ENCODE data around the gene C17orf78.
"Not testable (repeated sequence)": the region's sequence is repeated elsewhere in the genome, so short reads cannot be mapped to it uniquely, and the experiment has no call there.

The C17orf78 gene

DNA sequence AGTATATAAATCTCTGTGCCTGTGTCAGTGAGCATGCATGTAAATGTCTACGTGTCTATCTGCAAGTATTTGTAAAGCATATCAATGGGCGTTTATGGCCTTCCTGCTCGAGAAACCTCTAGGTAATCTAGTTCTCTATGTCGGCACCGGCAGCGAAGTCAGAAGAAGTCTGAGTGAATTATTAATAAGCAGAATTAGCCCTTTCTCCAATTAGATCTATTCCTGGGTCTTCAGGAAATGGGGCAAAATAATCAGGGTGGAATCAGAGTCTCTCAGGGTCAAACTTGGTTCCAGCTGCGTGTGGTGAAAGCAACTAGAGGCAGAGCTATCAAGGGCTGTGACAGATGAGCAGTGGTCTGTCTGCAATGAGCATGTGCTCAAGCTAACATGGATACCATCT lies at the start of gene C17orf78:
C17orf78 (plus strand) TSS at position 280 of the 400 bp plus-strand sequence; CDS start at position 388, 108 bp downstream.
- no peak for DNase-seq

DNA sequence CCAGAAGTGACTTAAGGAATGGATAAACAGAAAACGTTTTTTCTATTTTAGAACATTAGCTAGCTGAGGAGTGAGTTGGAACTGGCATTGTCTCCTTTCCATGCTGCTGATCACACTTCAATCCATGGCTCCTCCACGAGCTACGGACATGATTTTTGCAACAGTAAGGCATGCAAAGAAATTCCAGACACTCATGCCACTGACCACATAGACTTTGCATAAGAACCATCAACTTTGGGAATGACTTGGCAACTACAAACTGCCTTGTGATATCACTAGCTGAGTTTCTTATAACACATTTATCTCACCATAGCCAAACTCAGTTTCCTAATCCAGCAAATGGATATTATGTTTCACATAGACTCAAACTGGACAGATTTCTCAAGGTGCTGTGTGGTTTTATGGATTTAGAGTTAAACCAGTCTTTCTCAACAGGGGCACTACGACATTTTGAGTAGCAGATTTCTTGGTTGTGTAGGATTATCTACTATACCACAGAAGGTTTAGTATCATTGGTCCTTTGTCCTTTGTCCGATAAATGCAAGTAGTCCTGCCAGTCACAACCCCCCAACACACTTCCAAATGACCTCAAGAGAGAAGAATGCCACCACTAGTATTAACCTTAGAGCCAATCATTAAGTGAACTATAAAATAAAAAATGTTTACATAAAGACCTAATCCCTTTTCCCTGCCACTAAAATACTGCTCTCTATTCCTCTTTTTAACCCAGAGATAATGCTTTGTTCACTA lies 48.3 kb upstream of the C17orf78 start:
- no peak for DNase-seq

DNA sequence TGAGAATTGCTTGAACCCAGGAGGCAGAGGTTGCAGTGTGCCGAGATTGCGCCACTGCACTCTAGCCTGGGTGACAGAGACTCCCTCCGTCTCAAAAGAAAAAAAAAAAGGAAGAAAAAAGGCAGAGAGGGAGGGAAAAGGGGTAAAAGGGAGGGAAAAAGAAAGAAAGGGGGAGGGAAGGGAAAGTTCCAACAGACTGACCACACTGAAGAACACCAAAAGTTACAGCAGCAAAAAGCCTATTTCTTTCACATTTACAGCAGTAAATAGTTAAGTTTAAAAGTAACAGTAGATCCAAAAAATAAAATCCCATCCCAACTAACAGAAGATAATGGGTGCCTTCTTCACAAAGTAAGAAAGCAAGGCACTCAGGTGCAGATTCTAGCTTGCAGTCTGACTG lies 36.9 kb upstream of the C17orf78 start:
- no peak for DNase-seq

DNA sequence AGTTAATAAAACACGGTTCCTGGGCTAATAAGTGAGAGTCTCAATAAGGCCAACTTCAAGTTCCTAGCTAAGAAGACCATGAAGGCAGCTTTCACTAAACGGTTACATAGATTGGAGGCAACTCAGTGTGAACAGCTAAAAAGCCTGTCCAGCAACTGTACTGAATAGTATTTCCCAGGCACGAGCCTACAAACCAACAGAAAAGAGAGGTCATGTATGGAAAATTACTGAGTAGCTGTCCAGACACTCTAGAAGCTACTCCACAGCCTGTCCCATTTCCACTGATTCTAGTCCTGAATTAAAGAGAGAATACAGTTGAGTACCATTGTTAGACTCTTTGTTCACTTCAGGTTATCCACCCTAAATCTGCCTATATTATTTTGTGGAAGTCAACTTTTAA lies 36.5 kb upstream of the C17orf78 start:
- DNase-seq, result no peak

DNA sequence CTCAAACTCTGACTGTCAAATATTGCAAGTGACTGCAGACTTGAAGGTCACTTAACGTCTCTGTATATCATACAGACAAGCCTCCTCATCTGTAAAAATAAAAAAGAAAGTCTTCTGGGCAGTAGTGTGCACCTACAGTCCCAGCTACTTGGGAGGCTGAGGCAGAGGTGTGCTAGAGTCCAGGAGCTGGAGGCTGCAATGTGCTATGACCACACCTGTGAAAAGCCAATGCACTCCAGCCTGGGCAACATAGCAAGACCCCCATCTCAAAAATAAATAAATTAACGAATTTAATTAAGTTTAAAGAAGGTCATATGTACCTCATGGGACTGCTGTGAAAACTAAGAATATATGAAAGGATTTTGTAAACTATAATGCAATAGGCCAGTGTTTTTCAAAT lies 35.0 kb upstream of the C17orf78 start:
- no peak for DNase-seq

DNA sequence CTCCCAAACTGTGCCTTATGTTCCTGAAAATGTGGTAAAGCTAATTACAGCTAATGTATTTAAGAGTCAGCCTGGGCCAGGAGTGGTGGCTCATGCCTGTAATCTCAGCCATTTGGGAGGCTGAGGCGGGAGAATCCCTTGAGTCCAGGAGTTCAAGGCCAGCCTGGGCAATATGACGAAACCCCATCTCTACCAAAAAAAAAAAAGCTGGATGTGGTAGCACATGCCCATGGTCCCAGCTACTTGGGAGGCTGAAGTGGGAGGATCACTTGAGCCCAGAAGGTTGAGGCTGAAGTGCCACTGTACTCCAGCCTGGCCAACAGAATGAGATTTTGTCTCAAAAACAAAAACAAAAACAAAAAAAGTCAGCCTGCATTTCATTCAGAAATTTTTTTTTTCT lies 33.2 kb upstream of the C17orf78 start:
- DNase-seq, result no peak

DNA sequence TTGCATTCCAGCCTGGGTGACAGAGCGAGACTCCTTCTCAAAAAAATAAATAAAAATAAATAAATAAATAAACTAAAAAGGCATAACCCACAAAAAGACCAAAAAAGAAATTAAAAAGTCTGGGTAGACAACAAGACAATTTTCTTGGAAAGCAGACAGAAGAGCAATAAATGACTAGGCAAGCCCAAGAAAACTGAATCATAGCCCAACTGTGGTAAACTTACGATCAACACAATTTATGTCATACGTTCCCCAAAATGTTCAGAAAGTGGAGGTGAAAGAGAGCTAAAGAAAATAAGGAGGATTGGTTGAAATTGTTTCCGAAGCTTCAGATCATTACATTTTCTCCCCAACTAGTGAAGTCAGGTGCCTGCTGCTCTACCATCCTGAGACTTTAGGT lies 31.3 kb upstream of the C17orf78 start:
- no peak for DNase-seq

DNA sequence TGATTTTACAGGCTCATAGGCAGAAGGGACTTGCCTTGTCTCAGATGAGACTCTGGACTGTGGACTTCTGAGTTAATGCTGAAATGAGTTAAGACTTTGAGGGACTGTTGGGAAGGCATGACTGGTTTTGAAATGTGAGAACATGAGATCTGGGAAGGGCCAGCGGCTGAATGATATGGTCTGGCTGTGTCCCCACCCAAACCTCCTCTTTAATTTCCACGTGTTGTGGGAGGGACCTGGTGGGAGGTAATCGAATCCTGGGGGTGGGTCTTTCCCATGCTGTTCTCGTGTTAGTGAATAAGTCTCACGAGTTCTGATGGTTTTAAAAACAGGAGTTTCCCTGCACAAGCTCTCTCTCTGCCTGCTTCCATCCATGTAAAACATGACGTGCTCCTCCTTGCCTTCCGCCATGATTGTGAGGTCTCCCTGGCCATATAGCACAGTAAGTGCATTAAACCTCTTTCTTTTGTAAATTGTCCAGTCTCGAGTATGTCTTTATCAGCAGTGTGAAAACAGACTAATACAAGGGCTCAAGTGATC lies 28.9 kb upstream of the C17orf78 start:
- not testable (repeated sequence) for DNase-seq

DNA sequence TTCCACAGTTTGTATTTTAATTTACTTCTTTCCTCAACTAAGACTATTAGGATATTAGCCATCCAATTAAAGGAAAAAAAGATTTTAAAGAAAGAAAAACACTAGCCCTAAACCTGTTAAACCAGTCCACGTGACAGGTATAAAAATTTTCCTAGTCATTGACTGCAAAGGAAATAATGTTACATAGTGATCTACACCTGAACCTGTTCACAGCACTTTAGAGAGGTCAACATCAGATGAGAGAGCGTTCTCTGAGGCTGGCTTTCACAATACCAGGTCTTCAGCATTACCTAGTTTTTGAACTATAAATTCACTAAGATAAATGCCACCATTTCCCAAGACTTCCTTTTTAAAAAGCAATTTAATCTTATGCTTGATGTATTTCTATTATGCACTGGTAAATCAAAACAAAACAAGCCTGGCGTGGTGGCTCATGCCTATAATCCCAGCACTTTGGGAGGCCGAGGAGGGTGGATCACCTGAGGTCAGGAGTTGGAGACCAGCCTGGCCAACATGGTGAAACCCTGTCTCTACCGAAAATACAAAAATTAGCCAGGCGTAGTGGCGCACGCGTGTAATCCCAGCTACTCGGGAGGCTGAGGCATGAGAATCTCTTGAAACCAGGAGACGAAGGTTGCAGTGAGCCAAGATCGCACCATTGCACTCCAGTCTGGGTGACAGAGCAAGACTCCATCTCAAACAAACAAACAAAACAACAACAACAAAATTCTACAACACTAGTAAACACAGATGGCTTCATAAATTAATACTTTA lies 18.8 kb upstream of the C17orf78 start:
- not testable (repeated sequence) for DNase-seq

DNA sequence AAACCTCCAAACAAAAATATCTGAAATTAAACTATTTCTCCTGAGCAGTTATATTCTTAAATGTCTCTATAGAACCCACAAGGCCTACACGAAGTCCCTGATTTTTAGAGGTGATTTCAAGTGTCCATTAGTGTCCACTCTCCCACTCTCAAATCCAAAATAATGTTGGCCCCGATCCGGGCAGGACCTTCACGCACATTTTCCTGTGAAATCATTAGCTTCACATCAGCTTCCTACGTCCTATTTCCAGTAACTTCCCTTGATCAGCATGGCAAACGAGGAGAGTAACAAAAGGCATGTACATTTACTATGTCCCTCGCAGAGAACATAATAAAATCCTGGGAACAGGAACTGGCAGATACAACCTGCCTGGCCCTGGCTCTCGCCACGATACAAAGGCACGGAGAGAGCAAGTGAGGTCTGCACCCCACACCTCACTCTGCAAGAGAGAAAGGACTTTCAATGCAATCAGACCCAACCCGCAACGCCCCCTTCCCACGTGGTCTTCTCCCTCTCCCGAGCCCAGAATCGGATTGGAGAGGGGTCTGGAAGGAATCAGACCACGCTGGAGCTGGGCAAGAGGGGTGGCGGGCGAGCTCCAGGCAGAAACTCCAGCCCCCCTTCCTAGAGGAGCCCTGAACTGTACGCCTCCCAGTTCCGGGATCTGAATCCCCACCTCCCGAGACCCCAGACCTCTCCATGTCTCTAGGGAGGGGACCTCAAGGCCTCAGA lies 17.5 kb upstream of the C17orf78 start:
- peak; percentile 23 for DNase-seq

DNA sequence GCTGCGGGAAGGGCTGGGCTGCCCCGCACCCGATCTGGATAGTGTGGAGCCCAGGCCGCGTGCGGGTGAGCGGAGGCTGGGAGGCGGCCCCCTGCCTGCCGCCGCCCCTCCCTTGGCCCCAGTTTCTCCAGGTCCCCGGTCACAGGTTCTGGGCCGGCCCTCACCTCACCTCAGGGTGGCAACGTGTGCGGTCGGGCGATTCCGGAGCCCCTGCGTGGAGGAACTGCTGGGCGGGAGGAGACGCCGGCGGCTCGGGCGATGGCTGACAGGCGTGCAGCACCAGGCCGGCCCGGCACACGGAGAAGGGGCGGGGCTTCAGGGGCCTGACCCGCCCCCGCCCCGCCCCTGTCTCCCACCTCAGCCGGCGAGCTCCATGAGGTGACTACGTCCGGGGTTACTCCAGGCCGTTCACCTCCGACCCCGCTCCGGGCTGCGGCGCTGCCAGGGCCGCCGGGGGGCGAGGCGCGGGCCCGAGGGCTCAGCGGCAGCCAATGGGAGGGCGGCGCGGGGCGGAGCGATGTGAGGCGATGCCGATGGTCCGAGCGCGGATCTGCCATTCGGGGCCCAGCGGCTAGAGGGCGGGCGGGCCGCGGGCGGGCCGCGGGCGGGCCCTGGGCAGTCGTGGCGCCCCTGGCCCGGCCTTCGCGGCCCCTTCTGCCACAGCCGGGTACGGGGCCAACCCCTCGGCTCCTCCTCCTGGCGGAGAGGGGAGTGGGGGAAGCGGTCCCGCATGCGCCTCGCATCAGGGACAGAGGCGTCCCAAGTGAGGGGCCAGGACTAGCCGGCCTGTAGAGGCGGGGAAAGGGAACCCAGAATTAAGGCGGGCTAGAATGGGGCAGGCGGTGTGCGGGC lies 16.7 kb upstream of the C17orf78 start:
- DNase-seq, result peak; percentile 89

DNA sequence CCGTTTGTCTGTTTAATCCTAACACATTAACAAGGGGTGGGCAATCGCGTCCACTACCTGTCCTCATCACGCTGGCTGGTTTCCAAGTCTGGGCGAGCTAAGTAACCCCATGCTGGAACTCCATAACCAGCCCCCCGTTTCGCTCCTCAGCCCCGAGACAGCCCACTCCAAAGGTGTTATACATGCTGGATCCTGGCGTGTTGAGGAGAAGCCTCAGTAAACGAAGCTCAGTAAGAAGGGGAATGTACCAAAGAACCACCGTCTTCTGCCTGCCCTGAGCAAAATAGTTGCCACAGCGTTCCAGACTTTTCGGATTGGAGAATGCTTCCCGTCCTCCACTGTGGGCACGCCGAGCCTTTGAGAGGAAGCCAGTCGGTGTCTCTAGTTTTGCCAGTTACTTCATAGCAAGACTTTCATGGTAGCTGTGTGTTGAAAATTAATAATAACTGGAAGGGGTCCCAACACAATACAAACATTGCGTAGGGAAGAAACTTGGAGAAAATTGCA lies 16.1 kb upstream of the C17orf78 start:
- DNase-seq, result no peak

DNA sequence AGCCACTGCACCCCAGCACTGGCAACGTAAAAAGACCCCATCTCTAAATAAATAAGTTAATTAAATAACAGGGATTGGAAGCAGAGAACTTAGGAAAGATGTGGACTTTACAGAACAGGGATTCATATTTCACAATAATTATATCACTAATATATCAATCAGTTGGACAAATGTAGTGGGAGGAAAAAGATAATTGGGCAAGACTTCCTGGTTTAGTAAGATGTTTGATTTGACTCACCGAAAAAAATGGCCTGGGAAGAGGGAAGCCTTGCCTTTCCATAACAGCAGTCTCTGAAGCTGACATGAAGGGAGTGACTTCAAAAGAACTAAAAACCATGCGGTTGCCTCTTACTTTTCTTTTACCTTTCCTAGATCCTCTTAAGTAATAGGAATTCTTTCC lies 15.2 kb upstream of the C17orf78 start:
- DNase-seq, result no peak

DNA sequence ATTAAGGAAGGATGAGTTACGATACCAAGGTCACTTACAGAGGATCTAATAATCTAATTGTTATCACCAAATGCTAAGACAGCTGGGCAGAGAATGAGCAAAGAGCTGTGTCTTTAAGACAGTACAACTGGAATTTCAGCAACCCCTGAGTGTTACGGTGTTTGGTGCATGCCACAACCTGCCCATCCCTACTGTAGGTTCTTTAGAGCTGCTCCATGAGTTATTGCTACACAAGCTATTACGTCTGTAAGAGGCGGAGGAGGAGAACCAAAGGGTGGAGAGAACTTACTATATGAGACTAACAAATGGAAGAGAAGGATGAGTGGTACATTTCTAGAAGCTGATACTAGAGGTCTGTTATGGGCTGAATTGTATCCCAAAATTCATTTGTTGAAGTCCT lies 14.2 kb upstream of the C17orf78 start:
- no peak for DNase-seq

DNA sequence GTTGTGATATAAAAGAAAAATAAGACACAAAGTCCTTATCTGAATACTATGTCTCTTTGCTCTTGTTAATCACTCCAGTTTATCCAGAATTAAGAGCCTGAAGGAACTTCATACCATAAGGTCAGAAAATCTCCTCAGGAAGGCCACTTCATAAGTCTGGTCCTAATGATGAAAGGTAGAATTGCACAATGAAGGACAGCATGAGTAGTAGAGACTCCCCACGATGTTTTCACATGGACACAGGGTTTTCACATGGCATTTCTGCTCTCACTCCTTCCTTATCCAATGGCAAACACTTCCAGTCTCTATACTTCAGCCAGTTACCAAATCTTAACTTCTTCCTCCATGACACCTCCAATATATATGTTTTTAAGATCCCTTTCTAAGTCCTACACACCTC lies 10.2 kb upstream of the C17orf78 start:
- DNase-seq, result no peak

DNA sequence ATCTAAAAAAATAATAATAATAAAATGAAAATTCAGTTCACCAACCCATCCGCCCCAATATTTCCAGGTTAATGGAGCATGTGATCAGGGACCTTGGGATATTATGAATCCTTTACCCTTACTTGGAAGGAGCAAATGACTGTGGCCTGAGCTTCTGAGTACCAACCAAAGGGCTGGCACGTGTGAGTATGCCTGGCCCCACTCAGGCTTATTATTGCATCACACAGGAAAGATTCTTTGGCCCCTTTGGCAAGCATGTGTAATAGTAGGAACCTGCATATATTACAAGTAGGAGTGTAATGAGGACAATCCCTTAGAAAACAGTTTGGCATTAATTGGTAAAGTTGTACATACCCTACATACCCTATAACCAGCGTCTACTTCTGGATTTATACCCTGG lies 7.2 kb upstream of the C17orf78 start:
- DNase-seq, result no peak

DNA sequence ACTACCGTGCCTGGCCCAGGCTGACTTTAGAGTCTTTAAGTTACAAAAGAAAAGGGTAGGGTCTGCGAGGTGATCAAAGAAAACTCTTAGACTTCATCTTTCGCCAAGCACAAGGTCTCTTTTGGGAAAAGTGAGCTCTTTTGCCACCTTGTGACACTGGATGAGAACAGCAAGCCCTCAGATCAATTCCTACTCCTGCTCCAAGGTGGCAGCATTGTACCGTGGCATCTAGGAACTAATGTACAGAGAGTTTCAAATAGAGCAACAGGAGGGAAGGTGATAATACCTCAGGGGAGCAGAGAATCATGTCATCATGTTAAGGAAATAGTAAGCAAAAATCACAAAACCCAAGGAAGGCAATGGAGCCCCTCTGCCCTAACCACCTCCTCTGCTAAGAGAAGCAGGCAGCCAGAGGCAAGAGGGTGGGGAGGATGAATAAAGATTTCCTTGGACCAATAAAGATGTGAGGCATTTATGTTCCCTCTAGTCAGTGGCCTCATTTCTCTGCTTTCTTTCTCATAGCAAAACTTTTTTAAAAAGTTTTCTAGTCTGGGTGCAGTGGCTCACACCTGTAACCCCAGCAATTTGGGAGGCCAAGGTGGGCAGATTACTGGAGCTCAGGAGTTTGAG lies 2.1 kb upstream of the C17orf78 start:
- DNase-seq, result peak; percentile 41

DNA sequence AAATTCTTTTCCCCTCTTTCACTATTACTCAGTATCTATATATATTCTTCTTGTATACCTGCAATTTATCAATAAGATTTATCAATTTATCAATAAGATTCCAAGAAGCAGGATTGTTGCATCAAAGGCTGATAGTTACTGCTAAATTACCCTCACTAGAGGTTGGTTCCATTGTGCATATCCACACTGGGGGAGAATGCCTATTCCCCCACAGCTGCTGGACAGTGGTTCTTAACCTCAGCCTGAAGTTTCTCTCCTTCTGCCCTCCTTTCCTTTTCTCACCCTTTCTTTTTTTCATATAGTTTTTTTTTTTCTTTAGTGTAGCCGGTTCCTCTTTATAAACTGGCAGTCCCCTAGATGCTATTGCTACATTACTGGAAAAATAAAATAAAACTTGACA lies 6.3 kb downstream of the C17orf78 start:
- no peak for DNase-seq

DNA sequence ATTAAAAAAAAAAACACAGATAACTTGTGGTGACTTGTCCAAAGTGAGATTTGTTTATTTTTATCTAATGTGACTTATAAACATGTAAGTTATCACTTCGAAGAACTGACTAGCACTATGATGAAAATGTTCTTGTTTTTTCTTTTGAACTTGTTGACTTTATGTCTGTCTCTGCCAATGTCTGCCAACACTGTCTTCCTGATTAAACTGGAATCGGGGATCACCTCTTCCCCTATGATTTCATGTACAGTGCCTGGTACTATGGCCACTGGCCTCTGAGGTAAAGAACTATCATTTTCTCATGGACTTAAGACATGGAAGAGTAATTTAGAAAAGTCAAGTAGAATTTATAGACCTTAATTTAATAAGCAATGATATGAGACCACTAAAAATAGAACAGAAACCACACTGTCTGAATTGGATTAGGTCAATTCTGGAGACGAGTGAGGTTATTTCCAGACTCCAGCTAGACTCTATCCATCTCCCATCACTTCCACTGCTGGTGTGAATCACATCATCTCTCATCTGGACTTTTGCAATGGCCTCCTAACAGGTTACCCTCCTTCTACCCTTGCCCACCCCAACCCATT lies 8.9 kb downstream of the C17orf78 start:
- DNase-seq, result no peak

DNA sequence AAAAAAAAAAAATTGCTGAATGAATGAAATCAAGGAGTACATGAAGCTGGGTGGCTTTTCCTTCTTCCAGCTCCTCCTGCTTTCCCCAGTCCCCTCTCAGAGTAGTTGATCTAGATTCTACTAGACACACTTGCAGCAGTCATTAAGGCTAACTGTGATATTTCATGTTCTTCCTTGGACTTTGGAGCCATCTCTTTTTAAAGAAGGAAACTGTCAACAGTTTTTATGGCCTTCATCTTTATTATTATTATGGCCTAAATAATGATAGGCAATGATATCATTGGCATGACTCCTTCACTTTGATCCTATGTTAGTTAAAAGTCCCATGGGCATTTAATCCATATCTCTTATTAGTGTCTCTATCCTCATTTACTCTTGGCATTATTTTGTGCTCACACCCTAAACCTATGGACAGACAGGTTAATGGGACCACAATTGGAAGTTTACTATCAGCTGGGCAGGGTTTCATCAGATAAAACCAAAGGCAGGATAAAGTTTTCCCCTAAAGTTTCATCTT lies 9.7 kb downstream of the C17orf78 start:
- DNase-seq, result no peak

DNA sequence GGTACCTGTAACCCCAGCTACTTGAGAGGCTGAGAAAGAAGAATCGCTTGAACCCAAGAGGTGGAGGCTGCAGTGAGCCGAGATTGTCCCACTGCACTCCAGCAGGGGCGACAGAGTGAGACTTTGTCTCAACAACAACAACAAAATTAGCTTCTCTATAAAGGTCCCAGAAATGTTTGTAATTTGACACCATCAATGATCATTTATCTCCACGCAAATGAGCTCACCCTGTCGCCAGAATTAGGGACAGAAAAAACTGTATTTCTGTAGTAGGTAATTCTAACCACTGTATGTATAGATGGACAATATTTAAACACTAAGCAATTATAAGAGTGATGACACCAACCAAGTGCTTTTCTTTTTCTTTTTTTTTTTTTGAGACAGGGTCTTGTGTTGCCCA lies 10.7 kb downstream of the C17orf78 start:
- no peak for DNase-seq

Measured in stimulated activated naive CD4-positive, alpha-beta T cell treated with Interleukin-2 at 50 U/mL for 16 hours (primary cell).